CD14-positive monocyte (primary cell): ENCODE data around the gene PDE7B. TPM values are rescaled to one million over a fixed set of nuclear protein-coding genes. Genes with fewer than 3 reads are reported as not detected.

Experiments
- DNase-seq, 3 donors: peaks; one replicate each; pipeline ENCODE4 v3.0.0-alpha.2; 2011 to 2022
- H2AFZ ChIP-seq: 2 replicates; pipeline ENCODE4 v1.6.0; 2012; ENCODE audit warnings: mild to moderate bottlenecking, low read depth, low read length, inconsistent platforms; ENCODE audit not compliant: insufficient read depth, poor library complexity, severe bottlenecking
- H3K27ac ChIP-seq, 2 donors: 1 replicate in 1 of 2; 2 replicates in 1 of 2; pipeline ENCODE4 v1.5.1; 2012 to 2013; ENCODE audit warnings: low read length in 2 of 2, control low read depth in 1 of 2, inconsistent platforms in 1 of 2, low read depth in 1 of 2, mild to moderate bottlenecking in 1 of 2
- H3K27me3 ChIP-seq, 2 donors: one replicate each; pipeline versions ENCODE4 v1.6.0 to v1.6.1; 2011 to 2013; ENCODE audit warnings: low read length in 2 of 2; ENCODE audit not compliant: control insufficient read depth in 2 of 2, insufficient read depth in 2 of 2
- H3K36me3 ChIP-seq, 2 donors: replicated peaks in 1 of 2; 1 replicate in 1 of 2; 2 replicates in 1 of 2; pipeline versions ENCODE4 v1.5.1 to v1.6.1; 2012 to 2013; ENCODE audit warnings: low read length in 2 of 2, control low read depth in 1 of 2, inconsistent platforms in 1 of 2, mild to moderate bottlenecking in 1 of 2; ENCODE audit not compliant: insufficient read depth in 2 of 2, control insufficient read depth in 1 of 2
- H3K4me1 ChIP-seq, 2 donors: 1 replicate in 1 of 2; 2 replicates in 1 of 2; pipeline versions ENCODE4 v1.5.1 to v1.6.1; 2012 to 2013; ENCODE audit warnings: low read length in 2 of 2, control low read depth in 1 of 2, inconsistent platforms in 1 of 2, mild to moderate bottlenecking in 1 of 2, moderate library complexity in 1 of 2; ENCODE audit not compliant: insufficient read depth in 2 of 2, control insufficient read depth in 1 of 2
- H3K4me2 ChIP-seq: replicated peaks from 2 replicates; pipeline ENCODE3; 2012; ENCODE audit warnings: low read length, moderate library complexity, mild to moderate bottlenecking; ENCODE audit not compliant: poor library complexity, severe bottlenecking; ENCODE audit errors: extremely low read depth
- H3K4me3 ChIP-seq, 3 experiments: fragments of 200-600 bp in 1 of 3; sonication (generic) in 1 of 3; replicated peaks in 1 of 3; 1 replicate in 2 of 3; 2 replicates in 1 of 3; pipeline ENCODE4 v1.5.1; 2011 to 2013; ENCODE audit warnings: low read length in 3 of 3, mild to moderate bottlenecking in 3 of 3, control low read depth in 2 of 3, low read depth in 2 of 3, inconsistent platforms in 1 of 3, moderate library complexity in 1 of 3
- H3K79me2 ChIP-seq: 2 replicates; pipeline ENCODE4 v1.6.0; 2012; ENCODE audit warnings: mild to moderate bottlenecking, control low read depth, inconsistent platforms, low read length, moderate library complexity; ENCODE audit not compliant: insufficient read depth
- H3K9ac ChIP-seq: 2 replicates; pipeline ENCODE4 v1.6.0; 2017; ENCODE audit warnings: low read length, mild to moderate bottlenecking; ENCODE audit not compliant: insufficient read depth, poor library complexity, severe bottlenecking
- H3K9me3 ChIP-seq, 2 donors: replicated peaks in 1 of 2; 1 replicate in 1 of 2; 2 replicates in 1 of 2; pipeline versions ENCODE4 v1.5.1 to v1.6.1; 2012 to 2013; ENCODE audit warnings: low read length in 2 of 2, control low read depth in 1 of 2; ENCODE audit not compliant: control insufficient read depth in 1 of 2, insufficient read depth in 1 of 2
- H4K20me1 ChIP-seq: 2 replicates; pipeline ENCODE4 v1.6.0; 2012; ENCODE audit warnings: mild to moderate bottlenecking, low read length, control low read depth, moderate library complexity; ENCODE audit not compliant: insufficient read depth
- H3K27ac Mint-ChIP-seq, 7 donors: one replicate each; pipeline ENCODE4 v1.8.0; 2020; ENCODE audit warnings: mild to moderate bottlenecking in 7 of 7, mixed read lengths in 7 of 7, moderate library complexity in 6 of 7, inconsistent platforms in 2 of 7
- H3K27me3 Mint-ChIP-seq, 3 donors: one replicate each; pipeline ENCODE4 v1.8.0; 2021 to 2022; ENCODE audit warnings: low read depth in 3 of 3, mild to moderate bottlenecking in 3 of 3, mixed read lengths in 3 of 3, moderate library complexity in 3 of 3, inconsistent platforms in 1 of 3
- H3K36me3 Mint-ChIP-seq, 2 donors: one replicate each; pipeline ENCODE4 v1.8.0; 2020; ENCODE audit warnings: mixed read lengths in 2 of 2, inconsistent platforms in 1 of 2, mild to moderate bottlenecking in 1 of 2
- H3K4me1 Mint-ChIP-seq: one replicate; pipeline ENCODE4 v1.8.0; 2020; ENCODE audit warnings: mild to moderate bottlenecking, mixed read lengths
- H3K4me3 Mint-ChIP-seq, 2 donors: one replicate each; pipeline ENCODE4 v1.8.0; 2020; ENCODE audit warnings: mild to moderate bottlenecking in 2 of 2, mixed read lengths in 2 of 2, moderate library complexity in 1 of 2
- H3K9me3 Mint-ChIP-seq, 7 donors: one replicate each; pipeline ENCODE4 v1.8.0; 2020 to 2022; ENCODE audit warnings: mixed read lengths in 7 of 7, mild to moderate bottlenecking in 6 of 7, moderate library complexity in 6 of 7, inconsistent platforms in 2 of 7
- WGBS: methylation state at CpG from one replicate; pipeline ENCODE4 v1.1.5; 2013; ENCODE audit warnings: missing lambda C conversion rate; ENCODE audit not compliant: insufficient coverage; 5-methylcytosine and 5-hydroxymethylcytosine counted together
- intact Hi-C, 2 donors: fragments of 100-400 bp; cut with micrococcal nuclease; formaldehyde crosslinking; loops; one replicate each; pipeline versions ENCODE4 v1.15.0 to v1.15.1; 2023
- polyA plus RNA-seq, 3 donors: library from polyadenylated mRNA; depleted of rRNA in 1 of 3; unstranded in 2 of 3; stranded (reverse) in 1 of 3; fragments of 300-500 nt in 2 of 3; fragments of >200 nt in 1 of 3; fragmentation: Illumina TruSeq in 2 of 3; gene quantifications; 1 replicate in 2 of 3; 2 replicates in 1 of 3; pipeline ENCODE4 v1.2.3, GENCODE V29; 2012 to 2021
- TF ChIP-seq, protein P1 (sequence below): fragments of 200-600 bp; IDR thresholded peaks from one replicate; pipeline ENCODE4 v1.8.0; 2022; ENCODE audit warnings: antibody characterized with exemption, mild to moderate bottlenecking

Gene PDE7B
- polyA plus RNA-seq, 3 donors, result 0.37 to 1.1 (median 0.89) TPM

DNA sequence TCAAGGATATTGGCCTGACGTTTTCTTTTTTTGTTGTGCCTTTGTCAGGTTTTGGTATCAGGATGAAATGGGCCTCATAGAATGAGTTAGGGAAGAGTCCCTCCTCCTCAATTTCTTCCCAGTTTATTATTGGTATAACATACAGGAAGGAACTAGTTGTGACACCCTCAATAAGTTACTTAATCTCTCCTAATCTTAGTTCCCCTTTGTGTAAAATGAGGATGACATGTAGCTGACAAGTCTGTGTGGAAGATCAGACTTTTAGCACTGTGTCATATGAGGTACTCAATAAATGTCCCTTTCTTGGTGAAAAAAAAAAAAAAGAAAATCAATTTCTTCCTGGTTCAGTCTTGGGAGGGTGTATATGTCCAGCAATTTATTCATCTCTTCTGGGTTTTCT is 155.8 kb downstream of the PDE7B start:
- Mint-ChIP-seq H3K4me3 (no peak overlapping the region), H3K27me3 (peaks cover 0 to 3% (median 0%) of the 10 kb centered on the region in 3 donors), H3K4me1 (peaks cover 27% of the 10 kb centered on the region), H3K27ac (peak overlapping the region; percentile 73 to 97 (median 87)), H3K9me3 (peaks cover 3 to 18% (median 15%) of the 10 kb centered on the region in 7 donors), H3K36me3 (no peaks in the 10 kb centered on the region)
- Histone ChIP-seq H3K36me3 (no peaks in the 10 kb centered on the region), H3K9ac (no peak overlapping the region), H2AFZ (no peak overlapping the region), H3K9me3 (peaks cover 0 to 9% of the 10 kb centered on the region in 2 donors), H3K4me3 (peak overlapping the region in 1 of 3 experiments; percentile 17), H3K27me3 (no peaks in the 10 kb centered on the region), H3K27ac (peak overlapping the region in 1 of 2 donors; percentile 73), H4K20me1 (no peaks in the 10 kb centered on the region), H3K4me2 (peak overlapping the region; percentile 11), H3K4me1 (peaks cover 20% of the 10 kb centered on the region in 2 donors), H3K79me2 (no peaks in the 10 kb centered on the region)
- TF ChIP-seq, protein P1, sequence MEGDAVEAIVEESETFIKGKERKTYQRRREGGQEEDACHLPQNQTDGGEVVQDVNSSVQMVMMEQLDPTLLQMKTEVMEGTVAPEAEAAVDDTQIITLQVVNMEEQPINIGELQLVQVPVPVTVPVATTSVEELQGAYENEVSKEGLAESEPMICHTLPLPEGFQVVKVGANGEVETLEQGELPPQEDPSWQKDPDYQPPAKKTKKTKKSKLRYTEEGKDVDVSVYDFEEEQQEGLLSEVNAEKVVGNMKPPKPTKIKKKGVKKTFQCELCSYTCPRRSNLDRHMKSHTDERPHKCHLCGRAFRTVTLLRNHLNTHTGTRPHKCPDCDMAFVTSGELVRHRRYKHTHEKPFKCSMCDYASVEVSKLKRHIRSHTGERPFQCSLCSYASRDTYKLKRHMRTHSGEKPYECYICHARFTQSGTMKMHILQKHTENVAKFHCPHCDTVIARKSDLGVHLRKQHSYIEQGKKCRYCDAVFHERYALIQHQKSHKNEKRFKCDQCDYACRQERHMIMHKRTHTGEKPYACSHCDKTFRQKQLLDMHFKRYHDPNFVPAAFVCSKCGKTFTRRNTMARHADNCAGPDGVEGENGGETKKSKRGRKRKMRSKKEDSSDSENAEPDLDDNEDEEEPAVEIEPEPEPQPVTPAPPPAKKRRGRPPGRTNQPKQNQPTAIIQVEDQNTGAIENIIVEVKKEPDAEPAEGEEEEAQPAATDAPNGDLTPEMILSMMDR, result no peak
- WGBS, result no CpG with 5 or more reads among the region's 1 CpG
- intact Hi-C loops, result no loop called here
- DNase-seq, result peak; percentile 50 to 80 (median 74)

GRCh38 chr6:136011475-136011874 is 160.0 kb downstream of the PDE7B start:
- H3K27me3 Mint-ChIP-seq, result peaks cover 0 to 5% (median 0%) of the 10 kb centered on the region in 3 donors
- peaks cover 32% of the 10 kb centered on the region for H3K4me1 Mint-ChIP-seq
- DNase-seq, result no peak
- Histone ChIP-seq H4K20me1 (no peaks in the 10 kb centered on the region), H3K79me2 (no peaks in the 10 kb centered on the region), H3K27me3 (no peaks in the 10 kb centered on the region), H3K9me3 (peaks cover 0 to 7% of the 10 kb centered on the region in 2 donors), H3K27ac (no peak overlapping the region), H3K9ac (no peak overlapping the region), H2AFZ (peak overlapping the region; percentile 16), H3K4me1 (peaks cover 22% of the 10 kb centered on the region in 2 donors), H3K36me3 (no peaks in the 10 kb centered on the region), H3K4me3 (no peak overlapping the region), H3K4me2 (no peak overlapping the region)
- H3K27ac Mint-ChIP-seq, result peak overlapping the region in 1 of 7 donors; percentile 51
- H3K36me3 Mint-ChIP-seq, result no peaks in the 10 kb centered on the region
- H3K9me3 Mint-ChIP-seq, result peaks cover 0 to 10% (median 7%) of the 10 kb centered on the region in 7 donors
- TF ChIP-seq, protein P1, result no peak
- 43% methylated on average over 2 of the region's 2 CpGs for WGBS
- intact Hi-C loops, result no loop called here
- H3K4me3 Mint-ChIP-seq, result no peak overlapping the region
